Ishikawa (cell line): ENCODE measurements around the gene ESPN.

ENCODE experiments used
- CREB1 ChIP-seq: IDR thresholded peaks from 2 replicates; pipeline ENCODE4 v1.6.1; 2012; ENCODE audit warnings: low read depth
- EGR1 ChIP-seq: IDR thresholded peaks from 2 replicates; pipeline ENCODE4 v1.6.1; 2012
- EP300 ChIP-seq: IDR thresholded peaks from 2 replicates; pipeline ENCODE4 v1.6.1; 2012; ENCODE audit warnings: borderline replicate concordance
- FOXM1 ChIP-seq: IDR thresholded peaks from 2 replicates; pipeline ENCODE4 v1.6.1; 2012; ENCODE audit warnings: low read depth, borderline replicate concordance
- MAX ChIP-seq: IDR thresholded peaks from 2 replicates; pipeline ENCODE4 v1.6.1; 2012
- NFIC ChIP-seq: IDR thresholded peaks from 2 replicates; pipeline ENCODE4 v1.6.1; 2012
- RAD21 ChIP-seq: IDR thresholded peaks from 2 replicates; pipeline ENCODE4 v1.6.1; 2012; ENCODE audit warnings: low read depth
- REST ChIP-seq: IDR thresholded peaks from 2 replicates; pipeline ENCODE4 v1.6.1; 2012; ENCODE audit warnings: low read depth, mild to moderate bottlenecking
- TAF1 ChIP-seq: IDR thresholded peaks from 2 replicates; pipeline ENCODE4 v1.6.1; 2012; ENCODE audit warnings: low read depth, mild to moderate bottlenecking
- TCF12 ChIP-seq: IDR thresholded peaks from 2 replicates; pipeline ENCODE4 v1.6.1; 2012; ENCODE audit warnings: low read depth
- TEAD4 ChIP-seq: IDR thresholded peaks from 2 replicates; pipeline ENCODE4 v1.6.1; 2012
- USF1 ChIP-seq: IDR thresholded peaks from 2 replicates; pipeline ENCODE4 v1.6.1; 2012
- YY1 ChIP-seq: IDR thresholded peaks from 2 replicates; pipeline ENCODE4 v1.6.1; 2012; ENCODE audit warnings: low read depth
- ZBTB7A ChIP-seq: IDR thresholded peaks from 2 replicates; pipeline ENCODE4 v1.6.1; 2012; ENCODE audit warnings: low read depth

GRCh38 chr1:6496365-6496721 lies 71.8 kb downstream of the ESPN start:
- TF ChIP-seq RAD21 (no peak), NFIC (no peak), EGR1 (no peak), TAF1 (no peak), YY1 (no peak), TCF12 (no peak), EP300 (no peak), TEAD4 (no peak), REST (no peak), CREB1 (no peak), USF1 (no peak), MAX (no peak), ZBTB7A (no peak), FOXM1 (no peak)
